CD4-positive, alpha-beta memory T cell (primary cell): ENCODE measurements around the gene CD55. TPM values are rescaled to one million over a fixed set of nuclear protein-coding genes. Genes with fewer than 3 reads are reported as not detected.

ENCODE experiments used
- CTCF ChIA-PET: fragments of 350-600 bp; sonication (Branson Sonifier 250); formaldehyde crosslinking; loops from one replicate; lab custom pipeline; 2021; ENCODE audit warnings: inconsistent platforms; ENCODE audit not compliant: partially characterized antibody; lab: Charles Lee
- POLR2A ChIA-PET: fragments of 350-600 bp; sonication (Branson Sonifier 250); formaldehyde crosslinking; loops from one replicate; lab custom pipeline; 2021; ENCODE audit not compliant: partially characterized antibody; lab: Charles Lee
- DNase-seq, 5 donors: peaks; one replicate each; pipeline versions ENCODE4 v3.0.0 to v3.0.0-alpha.2; 2020 to 2022; ENCODE audit warnings: mixed read lengths in 1 of 5
- H3K27ac ChIP-seq: one replicate; pipeline ENCODE4 v1.7.0; 2013; ENCODE audit warnings: low read depth, low read length
- H3K27me3 ChIP-seq: 2 replicates; pipeline ENCODE4 v1.7.0; 2013; ENCODE audit warnings: mild to moderate bottlenecking, low read length, moderate library complexity; ENCODE audit not compliant: insufficient read depth
- H3K36me3 ChIP-seq: 2 replicates; pipeline ENCODE4 v1.7.0; 2013; ENCODE audit warnings: mild to moderate bottlenecking, low read length, moderate library complexity; ENCODE audit not compliant: insufficient read depth
- H3K4me1 ChIP-seq: 2 replicates; pipeline ENCODE4 v1.7.0; 2013; ENCODE audit warnings: mild to moderate bottlenecking, low read length, moderate library complexity; ENCODE audit not compliant: insufficient read depth
- H3K4me3 ChIP-seq, 2 donors: one replicate each; pipeline ENCODE4 v1.7.0; 2013; ENCODE audit warnings: low read length in 2 of 2, mild to moderate bottlenecking in 1 of 2
- H3K9me3 ChIP-seq, 2 donors: one replicate each; pipeline ENCODE4 v1.7.0; 2013; ENCODE audit warnings: low read length in 2 of 2, control low read depth in 1 of 2; ENCODE audit not compliant: control insufficient read depth in 1 of 2
- H3K27ac Mint-ChIP-seq, 7 donors: one replicate each; pipeline ENCODE4 v1.8.0; 2020 to 2021; ENCODE audit warnings: mixed read lengths in 7 of 7, mild to moderate bottlenecking in 6 of 7, inconsistent platforms in 3 of 7, moderate library complexity in 3 of 7
- H3K27me3 Mint-ChIP-seq, 2 donors: one replicate each; pipeline ENCODE4 v1.8.0; 2020 to 2021; ENCODE audit warnings: mixed read lengths in 2 of 2
- H3K36me3 Mint-ChIP-seq, 2 donors: one replicate each; pipeline ENCODE4 v1.8.0; 2020 to 2021; ENCODE audit warnings: mixed read lengths in 2 of 2, inconsistent platforms in 1 of 2, mild to moderate bottlenecking in 1 of 2
- H3K4me1 Mint-ChIP-seq, 4 donors: one replicate each; pipeline ENCODE4 v1.8.0; 2020 to 2021; ENCODE audit warnings: mixed read lengths in 4 of 4, mild to moderate bottlenecking in 1 of 4
- H3K4me3 Mint-ChIP-seq, 8 donors: one replicate each; pipeline ENCODE4 v1.8.0; 2020 to 2021; ENCODE audit warnings: mixed read lengths in 8 of 8, mild to moderate bottlenecking in 7 of 8, moderate library complexity in 6 of 8, inconsistent platforms in 3 of 8
- H3K9me3 Mint-ChIP-seq, 8 donors: one replicate each; pipeline ENCODE4 v1.8.0; 2020 to 2021; ENCODE audit warnings: mixed read lengths in 8 of 8, mild to moderate bottlenecking in 5 of 8, inconsistent platforms in 3 of 8, moderate library complexity in 1 of 8
- intact Hi-C: fragments of 100-400 bp; cut with micrococcal nuclease; formaldehyde crosslinking; loops from one replicate; pipeline ENCODE4 v1.15.1; 2023
- polyA plus RNA-seq, 2 donors: library from polyadenylated mRNA; unstranded; fragments of 300-500 nt; fragmentation: Illumina TruSeq; gene quantifications; one replicate each; pipeline ENCODE4 v1.2.3, GENCODE V29; 2021
- total RNA-seq, 2 experiments: library from RNA; stranded (reverse); gene quantifications; one replicate each; pipeline ENCODE4 v1.2.3, GENCODE V29; 2021

The CD55 gene
- total and polyA plus RNA-seq, 4 experiments from 2014 or later: 69.0 to 92.1 (median 75.2) TPM

DNA sequence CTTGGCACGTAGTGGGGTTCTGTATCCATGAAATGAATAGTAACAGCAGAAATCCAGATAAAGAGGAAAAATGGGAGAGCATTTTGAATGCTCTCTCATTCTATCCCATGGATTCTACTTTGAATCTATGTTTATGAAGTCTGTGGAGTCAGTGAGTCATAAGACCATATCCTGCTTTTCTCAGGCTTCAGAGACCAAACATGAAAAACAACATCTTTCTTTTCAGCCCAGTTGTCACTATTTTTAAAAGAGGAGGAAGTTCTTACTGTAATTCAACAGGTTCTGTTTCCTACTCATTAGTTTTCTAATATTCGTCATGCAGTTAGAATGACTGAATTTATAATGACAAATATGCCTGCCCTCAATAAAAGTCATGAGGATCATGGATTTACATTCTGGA is 39.4 kb upstream of the CD55 start:
- intact Hi-C loops: no loop called here
- ChIA-PET POLR2A (interaction anchor here (2.2 kb wide), 1 partner anchor 40 kb away, joined by 21 read pairs; the partner anchor contains the start of gene CD55), CTCF (no interaction called here)
- H3K9me3 Mint-ChIP-seq: peaks cover 0 to 3% (median 0%) of the 10 kb centered on the region in 8 donors
- Histone ChIP-seq H3K36me3 (no peaks in the 10 kb centered on the region), H3K27ac (no peak overlapping the region), H3K4me3 (no peak overlapping the region), H3K4me1 (peaks cover 28% of the 10 kb centered on the region), H3K9me3 (no peaks in the 10 kb centered on the region), H3K27me3 (no peaks in the 10 kb centered on the region)
- H3K4me3 Mint-ChIP-seq: peak overlapping the region in 2 of 8 donors; percentile 9 to 27
- H3K27ac Mint-ChIP-seq: peak overlapping the region in 2 of 7 donors; percentile 11 to 19
- H3K4me1 Mint-ChIP-seq: peaks cover 21 to 32% (median 24%) of the 10 kb centered on the region in 4 donors
- DNase-seq: no peak
- no peaks in the 10 kb centered on the region for H3K36me3 Mint-ChIP-seq
- peaks cover under 1 to 1% of the 10 kb centered on the region in 2 donors for H3K27me3 Mint-ChIP-seq

GRCh38 chr1:207282496-207283380 is 38.7 kb upstream of the CD55 start:
- no peaks in the 10 kb centered on the region for H3K36me3 Mint-ChIP-seq
- no peaks in the 10 kb centered on the region for H3K36me3 ChIP-seq
- POLR2A ChIA-PET: interaction anchor here (1.2 to 2.2 kb wide), 3 partner anchors 27 to 39 kb away, joined by 5 to 21 read pairs (median 5); partner anchors contain the start of gene CD55
- no peak overlapping the region for H3K27ac ChIP-seq
- peaks cover 1 to 2% of the 10 kb centered on the region in 2 donors for H3K27me3 Mint-ChIP-seq
- peak overlapping the region in 5 of 8 donors; percentile 27 to 63 (median 42) for H3K4me3 Mint-ChIP-seq
- no peaks in the 10 kb centered on the region for H3K9me3 ChIP-seq
- peaks cover 18 to 26% (median 19%) of the 10 kb centered on the region in 4 donors for H3K4me1 Mint-ChIP-seq
- DNase-seq: peak in 2 of 5 donors; percentile 8 to 13
- H3K27me3 ChIP-seq: no peaks in the 10 kb centered on the region
- H3K27ac Mint-ChIP-seq: peak overlapping the region in 6 of 7 donors; percentile 1 to 72 (median 40)
- H3K9me3 Mint-ChIP-seq: peaks cover 0 to 3% (median 0%) of the 10 kb centered on the region in 8 donors
- H3K4me3 ChIP-seq: no peak overlapping the region
- intact Hi-C loops: no loop called here
- CTCF ChIA-PET: no interaction called here
- peaks cover 24% of the 10 kb centered on the region for H3K4me1 ChIP-seq

GRCh38 chr1:207283421-207283820 is 38.1 kb upstream of the CD55 start:
- intact Hi-C loops: no loop called here
- Mint-ChIP-seq H3K27ac (peak overlapping the region in 1 of 7 donors; percentile 59), H3K4me3 (peak overlapping the region in 2 of 8 donors; percentile 26 to 32), H3K9me3 (peaks cover 0 to 3% (median 0%) of the 10 kb centered on the region in 8 donors), H3K36me3 (no peaks in the 10 kb centered on the region), H3K4me1 (peaks cover 18 to 26% (median 19%) of the 10 kb centered on the region in 4 donors), H3K27me3 (peaks cover 1 to 4% of the 10 kb centered on the region in 2 donors)
- no peaks in the 10 kb centered on the region for H3K9me3 ChIP-seq
- H3K4me3 ChIP-seq: no peak overlapping the region
- no peak overlapping the region for H3K27ac ChIP-seq
- CTCF ChIA-PET: no interaction called here
- no peak for DNase-seq
- POLR2A ChIA-PET: interaction anchor here (1.2 to 2.2 kb wide), 3 partner anchors 26 to 38 kb away, joined by 5 to 21 read pairs (median 5); partner anchors contain the start of gene CD55
- no peaks in the 10 kb centered on the region for H3K36me3 ChIP-seq
- peaks cover 24% of the 10 kb centered on the region for H3K4me1 ChIP-seq
- H3K27me3 ChIP-seq: no peaks in the 10 kb centered on the region

DNA sequence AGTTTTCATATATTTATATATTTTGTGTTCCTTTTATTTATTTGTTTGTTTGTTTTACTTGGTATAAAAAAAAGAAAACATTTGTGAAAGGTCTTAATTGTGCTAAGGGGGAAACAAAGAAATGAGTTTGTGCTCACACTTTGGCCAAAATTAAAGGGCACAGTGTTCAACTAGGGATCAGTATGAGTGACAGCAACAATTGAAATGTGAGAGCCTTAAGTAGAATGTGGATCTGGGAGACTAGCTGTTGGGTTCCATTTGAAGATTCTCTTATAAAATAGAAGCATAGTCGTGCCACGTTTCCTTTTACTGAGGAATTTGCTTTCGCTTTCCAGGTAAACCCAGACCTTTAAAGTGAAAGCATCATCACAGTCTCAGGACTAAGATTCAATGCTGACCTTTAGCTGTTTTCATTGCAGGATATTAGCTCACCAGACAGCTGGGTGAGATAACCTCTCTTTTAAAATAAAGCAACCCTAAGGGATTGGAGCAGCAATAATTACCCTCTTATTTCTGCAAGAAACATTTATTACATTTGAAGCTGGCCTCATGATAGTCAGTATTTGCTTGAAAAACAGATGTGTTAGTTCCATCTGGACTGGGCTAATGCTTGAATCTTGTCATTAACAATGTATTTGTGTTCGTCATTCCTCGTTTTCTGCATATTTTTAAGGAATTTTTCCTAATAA is 37.1 kb upstream of the CD55 start:
- Mint-ChIP-seq H3K27me3 (peaks cover 1 to 4% of the 10 kb centered on the region in 2 donors), H3K27ac (no peak overlapping the region), H3K4me3 (peak overlapping the region in 1 of 8 donors; percentile 19), H3K36me3 (no peaks in the 10 kb centered on the region), H3K4me1 (peaks cover 18 to 26% (median 19%) of the 10 kb centered on the region in 4 donors), H3K9me3 (peaks cover 0 to 3% (median 0%) of the 10 kb centered on the region in 8 donors)
- Histone ChIP-seq H3K27ac (no peak overlapping the region), H3K27me3 (no peaks in the 10 kb centered on the region), H3K9me3 (no peaks in the 10 kb centered on the region), H3K4me3 (no peak overlapping the region), H3K36me3 (no peaks in the 10 kb centered on the region), H3K4me1 (peaks cover 24% of the 10 kb centered on the region)
- no peak for DNase-seq
- intact Hi-C loops: no loop called here
- CTCF ChIA-PET: interaction anchor here (1.4 kb wide), 1 partner anchor 37 kb away, joined by 3 read pairs; the partner anchor contains the start of gene CD55
- POLR2A ChIA-PET: interaction anchor here (0.6 to 0.8 kb wide), 2 partner anchors 21 to 36 kb away, joined by 3 to 4 read pairs; no protein-coding TSS in a partner anchor

DNA sequence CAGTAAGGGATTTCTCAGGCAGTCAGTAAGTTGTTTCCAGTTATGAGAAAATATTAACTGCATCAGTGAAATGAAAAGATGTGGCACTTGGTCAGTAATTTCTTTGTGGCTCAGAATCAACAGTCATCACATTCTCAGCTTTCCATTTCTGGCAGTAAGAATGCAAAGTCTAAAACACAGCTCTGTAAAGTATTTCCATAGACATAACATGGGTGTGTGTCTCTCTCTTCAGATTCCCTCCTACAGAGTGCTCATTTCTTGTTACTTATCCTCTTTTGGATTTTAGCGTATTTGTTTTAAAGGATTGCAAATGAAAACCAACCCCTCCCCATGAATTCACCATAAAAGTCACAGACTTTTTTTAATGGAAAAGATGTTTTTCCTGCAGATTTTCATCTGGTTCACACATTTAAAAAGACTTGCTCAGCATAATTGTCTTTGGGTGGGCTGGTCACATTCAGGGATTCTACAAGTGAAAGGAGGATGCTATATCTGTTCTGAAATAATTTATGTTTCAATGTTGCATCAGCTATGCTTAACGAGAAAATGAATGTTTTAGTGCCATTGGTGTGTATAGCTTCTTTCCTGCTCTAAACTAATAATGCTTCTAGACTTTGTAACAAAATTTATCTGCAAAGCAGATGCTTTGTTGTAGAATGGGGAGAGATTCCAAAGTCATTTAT is 34.6 kb upstream of the CD55 start:
- peaks cover 1 to 14% (median 11%) of the 10 kb centered on the region in 8 donors for H3K9me3 Mint-ChIP-seq
- peaks cover 13 to 20% (median 15%) of the 10 kb centered on the region in 4 donors for H3K4me1 Mint-ChIP-seq
- peaks cover 6 to 9% of the 10 kb centered on the region in 2 donors for H3K27me3 Mint-ChIP-seq
- Histone ChIP-seq H3K27me3 (no peaks in the 10 kb centered on the region), H3K4me1 (peaks cover 21% of the 10 kb centered on the region), H3K27ac (no peak overlapping the region), H3K36me3 (no peaks in the 10 kb centered on the region), H3K9me3 (no peaks in the 10 kb centered on the region), H3K4me3 (no peak overlapping the region)
- no peak overlapping the region for H3K4me3 Mint-ChIP-seq
- ChIA-PET CTCF (no interaction called here), POLR2A (interaction anchor here (1.4 to 6.2 kb wide), 2 partner anchors 11 to 34 kb away, joined by 3 to 29 read pairs; partner anchors contain the start of gene CD55)
- no peak for DNase-seq
- H3K27ac Mint-ChIP-seq: no peak overlapping the region
- peaks cover 2 to 5% of the 10 kb centered on the region in 2 donors for H3K36me3 Mint-ChIP-seq
- intact Hi-C loops: no loop called here

DNA sequence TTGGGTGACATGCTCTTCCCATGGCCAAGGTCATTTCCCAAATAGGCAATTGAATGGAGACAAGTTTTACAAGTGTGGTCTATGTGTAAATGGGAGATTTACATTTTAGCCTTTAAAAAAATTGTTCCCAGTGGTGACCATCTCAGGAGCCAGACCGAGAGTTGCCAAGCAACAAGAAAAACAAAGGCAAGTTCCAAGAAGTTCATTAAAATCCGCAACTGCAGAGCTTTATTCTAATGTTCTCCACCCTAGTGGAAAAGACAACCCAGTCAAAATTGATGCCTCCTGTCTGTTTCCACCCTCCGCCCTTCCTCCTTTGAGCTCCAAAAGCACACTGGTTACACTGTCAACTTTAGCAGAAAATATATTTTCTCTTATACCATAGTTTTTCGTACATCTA is 33.2 kb upstream of the CD55 start:
- no peak overlapping the region for H3K27ac ChIP-seq
- Mint-ChIP-seq H3K27ac (no peak overlapping the region), H3K36me3 (peaks cover 2 to 5% of the 10 kb centered on the region in 2 donors), H3K27me3 (peaks cover 6 to 9% of the 10 kb centered on the region in 2 donors), H3K9me3 (peaks cover 4 to 22% (median 18%) of the 10 kb centered on the region in 8 donors), H3K4me1 (peaks cover 0 to 7% (median 3%) of the 10 kb centered on the region in 4 donors), H3K4me3 (no peak overlapping the region)
- H3K36me3 ChIP-seq: no peaks in the 10 kb centered on the region
- ChIA-PET CTCF (no interaction called here), POLR2A (interaction anchor here (1.6 to 6.2 kb wide), 2 partner anchors 19 to 33 kb away, joined by 3 to 29 read pairs; partner anchors contain the start of gene CD55)
- intact Hi-C loops: no loop called here
- H3K4me3 ChIP-seq: no peak overlapping the region
- no peaks in the 10 kb centered on the region for H3K27me3 ChIP-seq
- no peak for DNase-seq
- H3K4me1 ChIP-seq: peaks cover 7% of the 10 kb centered on the region
- H3K9me3 ChIP-seq: no peaks in the 10 kb centered on the region
